ENCODE results near the gene SLC4A4. TPM values are rescaled to one million over a fixed set of nuclear protein-coding genes. Genes with fewer than 3 reads are reported as not detected.
"Not testable (repeated sequence)": the region's sequence is repeated elsewhere in the genome, so short reads cannot be mapped to it uniquely, and the experiment has no call there.

The SLC4A4 gene
- total RNA-seq, 1 experiment from 2014 or later: under 0.01 TPM

DNA sequence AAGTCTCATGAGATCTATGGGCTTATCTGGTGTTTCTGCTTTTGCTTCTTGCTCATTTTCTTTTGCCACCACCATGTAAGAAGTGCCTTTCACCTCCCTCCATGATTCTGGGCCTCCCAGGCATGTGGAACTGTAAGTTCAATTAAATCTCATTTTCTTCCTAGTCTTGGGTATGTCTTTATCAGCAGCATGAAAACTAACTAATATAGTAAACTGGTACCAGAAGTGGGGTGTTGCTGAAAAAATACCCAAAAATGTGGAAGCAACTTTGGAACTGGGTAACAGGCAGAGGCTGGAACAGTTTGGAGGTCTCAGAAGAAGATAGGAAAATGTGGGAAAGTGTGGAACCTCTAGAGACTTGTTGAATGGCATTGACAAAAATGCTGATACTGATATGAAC is 70.1 kb downstream of the SLC4A4 start:
- not testable (repeated sequence) for DNase-seq (ENCODE audit: low read depth)

DNA sequence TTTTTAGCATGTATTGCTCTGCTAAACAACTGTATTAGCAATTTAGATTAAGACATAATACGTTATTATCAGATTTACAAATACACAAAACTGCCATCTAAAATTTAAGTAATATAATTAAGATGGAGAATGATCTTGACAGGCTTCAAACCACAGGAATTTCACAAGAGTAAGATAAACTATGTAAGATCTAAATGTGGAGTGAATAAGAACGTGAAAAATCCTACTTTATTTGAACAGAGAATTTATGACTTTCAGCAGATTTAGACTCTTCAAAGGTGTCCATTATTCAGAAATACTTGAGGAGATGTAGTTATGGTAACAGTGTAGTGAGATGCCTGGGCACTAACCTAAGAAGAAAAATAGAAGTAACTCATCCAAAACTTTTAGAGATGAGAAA is 73.2 kb downstream of the SLC4A4 start:
- DNase-seq (ENCODE audit: low read depth): no peak

DNA sequence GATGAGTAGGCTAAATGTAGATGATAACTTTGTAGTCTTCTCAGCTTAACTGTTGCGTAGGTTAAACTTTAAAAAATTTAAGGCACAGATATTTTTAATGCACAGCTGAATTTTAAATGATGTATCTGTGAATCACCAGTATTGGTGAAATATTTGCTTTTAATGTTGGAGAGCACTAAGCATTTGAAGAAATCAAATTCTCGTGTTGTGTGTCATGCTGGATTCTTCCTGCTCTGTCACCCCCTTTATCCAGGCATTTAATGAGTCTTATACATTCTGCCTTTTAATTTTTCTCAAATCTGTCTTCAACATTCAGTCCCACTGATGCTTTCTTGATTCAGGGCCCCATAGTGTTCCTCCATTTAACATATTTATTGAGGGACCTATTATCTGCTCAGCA is 76.7 kb downstream of the SLC4A4 start:
- no peak for DNase-seq (ENCODE audit: low read depth)

DNA sequence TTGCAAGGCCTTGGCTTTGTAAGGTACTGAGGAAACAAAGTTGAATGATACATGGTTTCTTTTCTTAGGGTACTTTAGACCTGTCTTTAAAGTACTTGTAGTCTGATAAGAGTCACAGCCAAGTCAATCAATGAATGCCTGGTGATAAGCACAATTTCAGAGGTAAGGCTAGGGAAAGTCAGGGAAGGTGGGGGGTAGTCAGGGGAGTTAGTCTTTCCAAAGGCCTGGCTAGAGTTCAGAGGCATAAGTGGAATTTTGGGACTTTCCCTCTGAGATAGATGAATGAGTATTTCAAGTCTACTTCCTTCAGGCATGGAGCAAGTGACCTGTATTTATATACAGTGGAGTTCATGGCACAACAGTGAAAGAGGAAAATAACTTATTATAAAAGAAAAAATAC is 78.3 kb downstream of the SLC4A4 start:
- no peak for DNase-seq (ENCODE audit: low read depth)

DNA sequence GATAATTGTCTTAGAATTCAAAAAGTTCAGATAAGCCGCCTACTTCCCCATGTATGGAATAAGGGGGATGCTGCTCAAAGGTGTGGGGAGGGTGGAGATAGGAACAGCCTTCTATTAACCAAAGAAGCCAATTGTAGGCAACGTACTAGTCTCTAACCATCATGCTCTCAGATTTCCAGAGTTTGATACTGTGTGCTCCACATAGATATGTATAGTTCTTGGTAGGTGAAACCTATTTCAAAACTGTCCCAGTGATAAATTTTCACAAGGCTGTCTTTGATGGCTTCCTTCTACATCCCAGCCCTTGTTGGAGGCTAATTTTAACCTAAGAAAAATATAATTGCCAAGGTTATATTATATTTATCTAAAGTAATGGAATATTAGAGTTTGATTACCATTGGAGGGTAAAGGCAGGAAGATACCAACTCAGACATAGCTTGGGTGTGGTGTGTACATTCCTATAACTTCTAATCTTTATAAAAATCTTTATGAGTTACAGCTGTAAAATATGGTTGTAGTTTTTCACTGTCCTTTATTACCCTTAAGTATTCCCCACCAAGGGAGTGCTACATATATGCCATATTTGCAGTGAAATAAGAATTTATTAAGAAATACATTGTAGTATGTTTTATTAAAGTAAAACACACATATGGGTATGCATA is 87.7 kb downstream of the SLC4A4 start:
- no peak for DNase-seq (ENCODE audit: low read depth)

DNA sequence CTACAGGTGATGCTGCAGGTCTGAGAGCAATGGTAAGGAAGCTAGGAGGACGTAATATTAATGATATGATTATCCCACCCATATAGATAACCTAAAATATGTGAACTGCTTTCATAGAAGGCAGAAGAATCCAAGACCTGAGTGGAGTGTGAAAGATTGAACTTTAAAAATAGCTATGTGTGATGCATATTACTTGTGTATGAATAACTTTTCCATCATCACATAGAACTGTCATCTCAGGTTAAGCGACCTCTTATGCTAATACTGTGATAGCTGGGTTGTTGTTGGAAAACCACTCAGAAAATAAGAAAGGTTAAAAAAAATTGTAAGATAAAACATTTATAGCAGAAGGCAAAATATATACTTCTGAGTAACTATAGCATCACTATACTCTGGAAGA is 90.3 kb downstream of the SLC4A4 start:
- no peak for DNase-seq (ENCODE audit: low read depth)

DNA sequence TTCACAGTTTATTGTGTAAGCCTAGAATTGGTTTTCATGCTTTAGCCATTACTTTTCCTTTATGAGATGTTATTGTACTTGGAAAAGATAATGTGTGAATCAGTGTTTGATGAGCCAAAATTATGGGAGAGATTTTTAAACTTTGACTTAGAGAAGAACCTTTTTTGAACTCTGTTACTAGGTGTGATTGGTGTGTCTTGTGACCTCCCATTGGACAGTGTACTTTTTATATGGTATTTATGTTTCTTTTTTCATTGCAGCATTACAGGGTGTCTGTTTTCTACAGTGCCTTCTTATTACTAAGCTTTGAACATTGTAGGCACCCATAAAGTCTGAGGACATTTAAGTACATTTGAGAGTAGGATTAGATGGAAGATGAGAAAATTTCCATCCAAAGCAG is 91.1 kb downstream of the SLC4A4 start:
- no peak for DNase-seq (ENCODE audit: low read depth)

DNA sequence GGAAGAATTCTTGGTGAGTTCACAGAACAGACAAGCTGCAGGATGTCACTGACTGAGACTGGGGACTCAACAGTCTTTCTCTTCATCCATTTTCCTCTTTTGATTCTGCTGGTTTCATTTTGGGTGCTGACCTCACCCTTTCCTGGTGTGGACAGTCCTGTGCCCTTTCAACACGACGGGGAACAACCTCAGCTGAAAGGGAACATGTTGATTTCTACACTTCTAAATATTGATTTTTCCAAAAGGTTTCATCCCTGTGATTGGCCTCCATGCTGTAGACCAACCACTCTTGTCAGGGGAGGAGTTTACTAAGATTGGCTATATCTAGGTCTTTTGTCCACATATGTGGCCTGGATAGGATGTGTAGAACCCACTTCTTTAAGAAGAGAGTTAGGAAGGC is 91.8 kb downstream of the SLC4A4 start:
- DNase-seq (ENCODE audit: low read depth): no peak

DNA sequence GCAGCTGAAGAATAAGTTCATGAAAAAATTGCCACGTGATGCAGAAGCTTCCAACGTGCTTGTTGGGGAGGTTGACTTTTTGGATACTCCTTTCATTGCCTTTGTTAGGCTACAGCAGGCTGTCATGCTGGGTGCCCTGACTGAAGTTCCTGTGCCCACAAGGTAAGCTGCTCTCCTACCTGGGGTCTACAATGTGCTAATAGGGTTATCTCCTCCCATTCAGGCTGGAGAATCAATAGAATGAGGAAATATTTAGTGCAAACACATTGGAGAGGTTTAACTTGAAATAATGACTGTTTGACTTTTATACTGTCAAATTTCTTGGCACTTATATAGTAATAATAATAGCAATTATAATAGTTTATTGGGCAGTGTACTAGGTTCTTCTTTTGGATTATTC is 101.8 kb downstream of the SLC4A4 start:
- no peak for DNase-seq (ENCODE audit: low read depth)

DNA sequence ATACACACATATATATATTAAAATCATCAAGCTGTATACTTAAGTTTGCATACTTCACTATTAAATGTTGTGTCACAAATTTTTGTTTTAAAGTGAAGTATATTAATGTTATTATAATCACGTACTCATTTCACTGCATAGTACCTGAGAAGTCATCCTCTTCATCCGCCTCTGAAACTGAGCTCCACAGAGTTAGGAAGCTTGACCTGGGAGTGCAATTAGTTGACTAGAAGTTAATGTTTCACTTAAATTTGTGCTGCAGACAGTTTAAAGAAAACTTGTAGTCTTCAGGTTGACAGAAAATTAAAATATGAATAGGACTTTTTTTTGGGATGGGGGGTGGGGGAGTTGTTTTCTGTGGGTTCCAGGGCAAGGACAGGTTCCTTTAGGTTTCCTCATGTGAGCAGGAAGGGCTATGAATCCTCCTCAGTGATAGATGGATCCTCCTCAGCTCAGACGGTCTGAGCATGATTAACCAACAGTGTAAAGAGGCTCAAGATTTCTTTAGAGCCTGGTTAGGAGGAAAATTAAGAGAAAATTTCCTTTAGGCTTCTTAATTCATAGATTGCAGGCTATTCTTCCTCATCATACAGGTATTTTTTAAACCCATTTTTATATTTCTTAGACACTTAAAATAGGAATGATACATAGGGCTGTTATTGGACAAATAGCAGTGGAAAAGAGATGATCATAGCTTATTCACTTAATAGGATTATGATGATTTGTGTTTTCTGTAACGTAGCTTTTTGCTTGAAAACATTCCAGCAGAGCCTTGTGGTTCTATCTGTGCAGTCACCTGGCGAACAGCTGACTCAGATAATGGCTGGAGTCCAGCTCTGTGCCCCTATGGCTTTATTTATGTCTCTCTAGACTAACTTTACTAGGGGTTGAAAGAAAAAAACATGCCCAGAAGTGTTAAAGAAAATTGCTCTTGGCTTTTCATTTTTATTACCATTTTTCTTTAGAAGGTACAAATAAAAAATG is 102.7 kb downstream of the SLC4A4 start:
- no peak for DNase-seq (ENCODE audit: low read depth)

DNA sequence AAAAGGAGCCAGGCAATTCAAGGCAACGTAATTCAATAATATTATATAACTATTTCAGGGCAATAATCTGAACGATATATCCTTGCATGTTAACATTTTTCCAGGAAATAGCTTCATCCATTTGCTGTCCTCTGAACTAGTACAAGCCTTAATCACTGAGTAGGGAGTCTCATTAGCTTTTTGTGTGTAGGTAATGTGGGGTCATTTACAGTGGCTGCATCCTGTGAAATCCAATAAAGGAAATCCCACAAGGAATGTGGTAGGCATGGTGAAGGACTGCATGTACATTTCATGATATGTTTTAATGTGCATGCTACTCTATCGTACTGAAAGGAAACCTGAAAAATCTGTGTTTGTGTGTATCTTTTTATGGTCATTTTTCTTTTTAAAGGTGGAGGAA is 103.5 kb downstream of the SLC4A4 start:
- no peak for DNase-seq (ENCODE audit: low read depth)

DNA sequence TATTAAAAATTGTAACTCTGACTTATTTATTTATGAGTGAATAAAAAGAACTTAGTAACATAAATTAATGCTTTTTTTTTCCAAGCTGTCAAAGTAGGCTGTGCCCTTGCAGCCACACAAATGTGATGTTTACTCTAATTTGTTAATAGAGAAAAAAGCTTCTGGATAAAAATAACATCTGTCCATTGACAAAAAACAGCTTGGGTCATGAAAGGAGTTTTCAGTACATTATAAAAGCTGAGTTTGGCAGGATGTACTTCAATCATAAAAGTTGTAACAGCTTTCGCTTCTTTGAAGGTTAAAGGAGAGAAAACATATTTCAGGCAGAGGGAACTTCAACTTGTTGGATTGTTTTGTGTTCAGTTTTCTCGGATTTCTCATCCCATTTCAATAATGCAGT is 105.6 kb downstream of the SLC4A4 start:
- DNase-seq (ENCODE audit: low read depth): no peak

DNA sequence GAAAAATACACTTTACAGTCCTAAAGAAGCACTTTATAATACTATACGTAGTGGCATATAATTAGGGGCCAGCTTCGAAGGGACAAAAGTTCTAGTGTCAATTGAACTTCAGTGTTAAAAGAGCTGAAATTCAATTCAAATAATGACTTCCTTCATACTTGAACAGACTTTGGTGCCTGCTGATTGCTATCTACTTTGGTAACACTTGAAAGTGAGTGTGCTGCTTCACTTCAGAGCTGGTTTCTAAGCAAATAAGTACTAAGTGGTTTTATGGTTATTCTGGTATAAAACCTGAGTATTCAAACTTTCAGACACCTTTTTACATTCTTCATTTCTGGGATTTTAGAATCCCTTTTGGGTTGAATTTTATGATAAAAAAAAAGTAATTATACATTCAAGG is 107.0 kb downstream of the SLC4A4 start:
- DNase-seq (ENCODE audit: low read depth): no peak

DNA sequence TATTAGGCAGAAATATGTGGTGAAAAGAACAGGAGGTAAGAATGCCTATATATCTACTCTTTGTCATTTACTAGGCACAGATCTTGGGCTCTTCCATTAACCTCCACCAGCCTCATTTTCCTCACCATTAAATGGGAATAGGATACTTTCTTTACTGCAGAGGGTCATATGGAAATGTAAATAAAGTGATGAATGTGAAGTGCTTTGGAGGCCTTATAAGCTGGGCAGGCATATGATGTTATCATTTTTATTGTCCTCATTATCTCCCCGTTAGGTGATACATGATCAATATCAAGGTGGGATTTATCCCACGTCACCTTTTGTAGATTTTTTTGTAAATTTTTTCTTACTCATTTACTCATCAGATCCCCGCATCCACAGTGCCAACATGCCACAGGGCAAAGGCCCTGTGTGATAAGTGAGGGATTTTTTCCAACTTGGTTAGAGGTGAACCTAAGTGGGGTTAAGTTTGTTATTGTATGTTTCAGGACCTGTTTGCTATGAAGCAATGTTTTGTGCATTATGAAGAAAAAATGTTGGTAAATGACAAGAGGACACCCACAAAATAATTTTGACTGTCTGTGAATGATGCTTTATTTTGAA is 107.8 kb downstream of the SLC4A4 start:
- no peak for DNase-seq (ENCODE audit: low read depth)

DNA sequence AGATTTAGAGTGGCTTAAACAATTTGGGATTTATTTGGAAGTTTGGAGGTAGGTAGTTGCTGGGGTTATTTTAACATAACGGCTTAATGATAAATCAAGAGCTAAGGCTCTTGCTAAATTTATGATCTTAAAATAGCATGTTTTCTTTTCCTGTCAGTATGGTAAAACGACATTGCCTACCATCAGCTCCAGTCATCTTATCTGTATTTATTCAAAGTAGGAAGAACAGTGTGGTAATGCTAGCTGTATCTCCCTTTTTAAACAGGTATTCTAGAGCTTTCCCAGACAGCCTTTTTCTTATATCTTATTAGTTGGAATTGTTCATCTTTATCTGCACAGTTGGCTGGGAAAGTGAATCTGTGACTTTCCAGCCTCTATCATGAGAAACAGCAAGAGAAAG is 110.2 kb downstream of the SLC4A4 start:
- DNase-seq (ENCODE audit: low read depth): no peak

DNA sequence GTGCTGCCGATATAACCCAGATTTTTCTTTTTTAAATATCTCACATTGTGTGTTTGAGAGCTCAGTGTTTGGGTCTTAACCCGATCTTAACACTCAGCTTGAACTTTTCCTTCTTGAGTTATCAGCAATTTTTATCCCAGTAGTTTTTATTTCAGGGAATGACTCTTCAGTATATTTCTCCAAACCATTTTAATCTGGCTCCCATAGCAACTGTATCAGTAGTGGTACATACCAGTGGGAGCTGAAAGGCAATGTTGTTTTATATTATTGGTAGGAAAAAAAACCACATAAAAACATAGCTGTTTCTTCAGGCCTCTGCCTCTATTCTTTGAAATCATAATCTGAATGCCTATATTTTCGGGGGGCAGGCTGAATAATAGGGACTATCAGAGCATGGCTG is 111.1 kb downstream of the SLC4A4 start:
- DNase-seq (ENCODE audit: low read depth): no peak

DNA sequence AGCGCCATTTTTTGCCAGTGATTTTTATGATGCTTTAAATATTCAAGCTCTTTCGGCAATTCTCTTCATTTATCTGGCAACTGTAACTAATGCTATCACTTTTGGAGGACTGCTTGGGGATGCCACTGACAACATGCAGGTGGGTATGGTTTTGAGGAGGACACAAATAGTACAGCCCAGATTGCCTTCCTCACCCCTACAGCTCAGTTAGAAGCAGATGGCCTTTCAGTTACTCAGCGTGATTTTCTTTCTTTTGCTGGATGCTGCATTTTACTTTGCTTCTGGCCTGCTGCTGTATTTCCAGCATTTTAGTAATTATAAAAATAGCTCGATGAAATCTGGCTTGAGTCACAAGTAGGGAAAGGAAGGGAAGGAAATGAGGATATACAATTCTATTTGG is 114.7 kb downstream of the SLC4A4 start:
- no peak for DNase-seq (ENCODE audit: low read depth)

DNA sequence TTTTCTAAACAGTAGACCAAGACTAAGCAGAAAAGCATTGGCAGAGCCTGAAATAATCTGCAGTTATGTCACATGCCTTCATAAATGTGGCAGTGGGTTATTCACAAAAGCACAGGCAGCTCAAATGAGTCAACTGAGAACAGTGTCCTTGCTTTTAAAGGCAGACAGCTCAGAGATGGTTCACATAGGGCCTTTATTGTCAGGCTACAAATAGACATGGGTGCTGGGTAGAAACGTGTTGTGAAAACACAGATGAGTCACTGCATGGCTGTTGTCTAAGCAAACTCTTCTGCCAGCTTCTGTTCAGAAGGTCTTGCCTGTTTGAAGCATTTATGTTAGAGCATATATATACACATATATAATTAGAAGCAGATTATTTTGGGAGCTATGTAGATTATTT is 118.0 kb downstream of the SLC4A4 start:
- peak; percentile 32 for DNase-seq (ENCODE audit: low read depth)

DNA sequence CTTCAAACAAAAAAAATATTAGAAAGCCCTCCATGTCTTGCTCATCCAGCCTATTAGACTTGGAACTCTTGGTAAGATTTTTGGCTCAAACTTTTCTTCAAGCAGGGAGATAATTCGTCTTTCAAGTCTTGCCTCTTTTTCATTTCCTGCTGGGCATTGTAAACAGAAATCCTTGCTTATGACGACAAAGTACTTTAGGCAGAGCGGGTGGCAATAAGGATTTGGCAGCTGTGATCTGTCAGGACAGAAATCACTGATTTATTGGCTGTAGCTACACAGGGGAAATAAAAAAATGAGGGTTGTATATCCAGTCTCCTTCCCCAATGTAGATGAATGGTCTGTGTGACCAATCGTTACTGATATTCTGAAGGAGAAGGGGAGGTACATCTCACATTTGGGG is 121.6 kb downstream of the SLC4A4 start:
- no peak for DNase-seq (ENCODE audit: low read depth)

DNA sequence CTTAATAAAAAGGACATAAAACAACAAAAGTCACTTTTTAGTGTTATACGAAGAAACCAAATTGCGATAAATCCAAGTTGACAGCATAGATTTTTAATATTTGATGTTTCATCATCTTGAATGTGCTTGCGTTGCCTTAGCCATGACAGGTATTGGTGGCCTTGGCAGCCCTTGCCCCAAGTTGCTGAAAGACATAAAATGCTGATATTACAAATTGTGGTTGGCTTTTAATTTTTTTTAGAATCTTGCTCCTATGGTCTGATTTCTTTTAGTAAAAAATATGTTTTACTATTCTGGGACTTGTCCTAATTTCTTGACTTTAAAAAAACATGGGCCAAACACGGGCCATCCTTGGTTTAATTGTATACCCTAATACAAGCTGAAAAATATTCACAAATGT is 122.6 kb downstream of the SLC4A4 start:
- no peak for DNase-seq (ENCODE audit: low read depth)

DNA sequence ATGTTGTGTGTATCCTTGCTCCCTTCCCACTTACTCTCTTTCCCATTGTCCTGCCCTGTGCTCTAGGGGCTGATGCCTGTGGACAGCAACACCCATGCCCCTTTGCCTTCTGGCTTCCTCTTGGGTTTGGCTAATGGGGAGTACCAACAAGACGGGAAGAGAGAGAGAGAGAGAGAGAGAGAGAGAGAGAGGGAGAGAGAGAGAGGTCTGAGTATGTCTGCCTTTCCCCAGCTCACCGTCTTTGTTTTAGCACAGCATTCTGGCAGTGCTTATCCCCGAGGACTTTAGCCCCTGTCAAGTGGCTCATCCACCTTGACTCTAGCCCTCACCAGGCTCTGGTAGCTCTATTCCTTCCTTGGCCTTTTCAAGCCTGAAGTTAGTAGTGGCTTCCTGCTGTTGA is 128.0 kb downstream of the SLC4A4 start:
- no peak for DNase-seq (ENCODE audit: low read depth)

DNA sequence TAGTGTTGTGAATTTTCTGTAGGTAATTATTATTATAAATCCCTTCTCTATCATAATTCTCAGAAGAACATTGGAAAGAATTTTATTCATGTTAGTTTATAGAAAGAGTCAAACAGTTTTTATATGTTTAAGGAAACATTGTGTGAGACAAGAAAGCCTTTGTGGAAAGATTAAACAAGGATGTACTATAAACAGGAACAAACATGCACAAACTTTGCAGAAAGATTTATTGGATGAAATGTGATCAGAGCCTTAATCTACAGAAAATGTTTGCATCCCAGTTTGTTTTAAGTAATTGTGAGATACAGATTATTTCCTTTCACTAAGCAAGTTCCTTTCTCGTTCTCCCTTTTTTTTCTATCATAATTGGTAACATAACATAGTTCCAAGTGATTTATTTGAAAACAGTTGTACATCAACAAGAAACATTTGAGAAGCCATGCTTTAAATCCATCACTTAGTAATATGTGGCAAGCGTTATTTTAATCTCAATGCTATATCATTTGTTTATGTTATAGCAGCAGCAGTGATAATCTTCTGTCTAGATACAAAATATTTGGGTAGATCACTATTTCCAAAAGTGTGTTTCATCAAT is 129.4 kb downstream of the SLC4A4 start:
- DNase-seq (ENCODE audit: low read depth): no peak
